Spleen (tissue), 11 donors: ENCODE data around the gene FCHO1. TPM values are rescaled to one million over a fixed set of nuclear protein-coding genes. Genes with fewer than 3 reads are reported as not detected.
A peak's percentile ranks its signal among the peaks of the same experiment; 100 is the strongest.

ENCODE experiments used
- DNase-seq: peaks from one replicate; pipeline ENCODE4 v3.0.0-alpha.2; 2020
- H3K27ac ChIP-seq, 8 donors: fragments of 200-600 bp; sonication (generic) in 7 of 8; 1 replicate in 4 of 8; 2 replicates in 4 of 8; pipeline versions ENCODE4 v1.5.0 to v1.8.0; 2016 to 2021; ENCODE audit warnings: inconsistent platforms in 4 of 8, mild to moderate bottlenecking in 4 of 8, moderate library complexity in 1 of 8
- H3K27me3 ChIP-seq, 7 donors: fragments of 200-600 bp; sonication (generic) in 6 of 7; replicated peaks in 1 of 7; 1 replicate in 4 of 7; 2 replicates in 3 of 7; pipeline versions ENCODE4 v1.5.0 to v1.8.0; 2016 to 2021; ENCODE audit warnings: inconsistent platforms in 3 of 7, mild to moderate bottlenecking in 1 of 7
- H3K36me3 ChIP-seq, 6 donors: fragments of 200-600 bp; sonication (generic) in 5 of 6; 1 replicate in 4 of 6; 2 replicates in 2 of 6; pipeline versions ENCODE4 v1.5.0 to v1.8.0; 2016 to 2021; ENCODE audit warnings: inconsistent platforms in 2 of 6
- H3K4me1 ChIP-seq, 6 donors: fragments of 200-600 bp; sonication (generic) in 5 of 6; 1 replicate in 3 of 6; 2 replicates in 3 of 6; pipeline versions ENCODE4 v1.5.0 to v1.8.0; 2016 to 2021; ENCODE audit warnings: inconsistent platforms in 3 of 6
- H3K4me3 ChIP-seq, 8 donors: fragments of 200-600 bp; sonication (generic) in 7 of 8; 1 replicate in 4 of 8; 2 replicates in 4 of 8; pipeline versions ENCODE4 v1.5.0 to v1.8.0; 2016 to 2021; ENCODE audit warnings: inconsistent platforms in 4 of 8, mild to moderate bottlenecking in 4 of 8, moderate library complexity in 2 of 8
- H3K9me3 ChIP-seq, 8 donors: fragments of 200-600 bp; sonication (generic) in 7 of 8; 1 replicate in 4 of 8; 2 replicates in 4 of 8; pipeline versions ENCODE4 v1.5.0 to v1.8.0; 2016 to 2021; ENCODE audit warnings: inconsistent platforms in 4 of 8
- POLR2A ChIP-seq, 3 donors: fragments of 450-650 bp; IDR thresholded peaks; one replicate each; pipeline ENCODE4 v1.5.1; 2017; ENCODE audit warnings: antibody characterized with exemption in 3 of 3, mild to moderate bottlenecking in 1 of 3
- POLR2AphosphoS5 ChIP-seq, 3 donors: sonication (generic); formaldehyde crosslinking; IDR thresholded peaks; one replicate each; pipeline ENCODE4 v1.5.1; 2017; ENCODE audit warnings: antibody characterized with exemption in 3 of 3
- WGBS, 5 donors: extraction: QIAGEN DNeasy Blood & Tissue Kit in 3 of 5; methylation state at CpG; one replicate each; pipeline versions ENCODE4 v1.1.5 to v1.1.7; 2013 to 2018; 5-methylcytosine and 5-hydroxymethylcytosine counted together
- intact Hi-C: fragments of 100-400 bp; cut with DNase I; formaldehyde crosslinking; loops from one replicate; pipeline ENCODE4 v1.15.0; 2023; ENCODE audit warnings: low total_unique reads
- polyA plus RNA-seq, 3 donors: library from polyadenylated mRNA; stranded (reverse); fragments of 200-250 nt; gene quantifications; one replicate each; pipeline ENCODE4 v1.2.1, GENCODE V29; 2013
- total RNA-seq, 7 donors: library from RNA; depleted of rRNA in 3 of 7; stranded (reverse); fragments of >200 nt in 3 of 7; fragmentation: NEBNext Ultra II Directional in 4 of 7; extraction: Animal tissue kit (Norgen Biotek cat#: 25700) in 4 of 7; gene quantifications; one replicate each; pipeline versions ENCODE4 v1.1.0 to v1.2.1, GENCODE V29; 2016 to 2021
- TF ChIP-seq, protein P1 (sequence below), 11 experiments: fragments of 200-600 bp in 7 of 11; fragments of 450-650 bp in 4 of 11; sonication (generic) in 4 of 11; IDR thresholded peaks in 8 of 11; conservative IDR thresholded peaks in 3 of 11; 1 replicate in 7 of 11; 2 replicates in 4 of 11; pipeline versions ENCODE4 v1.4.0 to v1.8.0; 2016 to 2021; ENCODE audit warnings: antibody characterized with exemption in 11 of 11, inconsistent platforms in 4 of 11, mild to moderate bottlenecking in 1 of 11
- donor health status: healthy with polysubstance abuse.
- donor health status: DM: no; HTN: no; CAD: no; lungs with moderate emphysema.
- donor health status: DM: no; HTN: no; CAD: no.
- donor health status: Bipolar disorder and iron deficiency.
- donor health status: healthy.
- donor health status: DM: no; HTN: no; CAD: no.
- donor health status: DM: yes; HTN: yes; CAD: no.

The FCHO1 gene
- total and polyA plus RNA-seq, 10 donors: 11.3 to 48.3 (median 25.2) TPM

DNA sequence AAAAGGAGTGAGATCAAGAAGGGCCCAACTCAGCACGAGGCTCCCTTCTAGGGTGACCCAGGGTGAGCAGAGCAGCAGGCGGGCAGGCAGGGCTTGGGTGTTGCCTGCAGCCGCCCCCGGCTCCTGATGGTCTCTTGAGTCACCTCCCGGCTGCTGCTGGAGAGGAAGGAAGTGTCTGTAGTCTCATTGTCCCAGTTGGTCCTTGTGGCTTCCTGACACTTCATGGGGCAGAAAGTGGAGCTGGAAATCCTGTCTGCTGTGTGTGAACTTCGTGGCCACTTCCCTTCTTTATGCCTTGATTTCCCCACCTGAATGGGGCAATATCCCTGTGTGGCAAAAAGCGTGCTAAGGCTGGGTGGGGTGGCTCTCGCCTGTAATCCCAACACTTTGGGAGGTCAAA lies 29.5 kb upstream of the FCHO1 start:
- 16 to 40% (median 26%) methylated on average over 4 to 8 of the region's 8 CpGs for WGBS, 5 donors
- TF ChIP-seq POLR2AphosphoS5 (IDR thresholded peaks at IDR 0.05): peak; percentile 63 to 75 (median 75)
- no peak for TF ChIP-seq POLR2A (IDR thresholded peaks at IDR 0.05)
- Histone ChIP-seq H3K27ac (peak overlapping the region in 5 of 8 donors; percentile 20 to 90 (median 86)), H3K36me3 (peaks cover 0 to 49% (median 35%) of the 10 kb centered on the region in 6 donors), H3K4me1 (peaks cover 37 to 73% (median 60%) of the 10 kb centered on the region in 6 donors), H3K27me3 (no peaks in the 10 kb centered on the region), H3K4me3 (peak overlapping the region in 2 of 8 donors; percentile 88 to 98), H3K9me3 (no peaks in the 10 kb centered on the region)
- intact Hi-C loops: no loop called here
- no peak for DNase-seq

DNA sequence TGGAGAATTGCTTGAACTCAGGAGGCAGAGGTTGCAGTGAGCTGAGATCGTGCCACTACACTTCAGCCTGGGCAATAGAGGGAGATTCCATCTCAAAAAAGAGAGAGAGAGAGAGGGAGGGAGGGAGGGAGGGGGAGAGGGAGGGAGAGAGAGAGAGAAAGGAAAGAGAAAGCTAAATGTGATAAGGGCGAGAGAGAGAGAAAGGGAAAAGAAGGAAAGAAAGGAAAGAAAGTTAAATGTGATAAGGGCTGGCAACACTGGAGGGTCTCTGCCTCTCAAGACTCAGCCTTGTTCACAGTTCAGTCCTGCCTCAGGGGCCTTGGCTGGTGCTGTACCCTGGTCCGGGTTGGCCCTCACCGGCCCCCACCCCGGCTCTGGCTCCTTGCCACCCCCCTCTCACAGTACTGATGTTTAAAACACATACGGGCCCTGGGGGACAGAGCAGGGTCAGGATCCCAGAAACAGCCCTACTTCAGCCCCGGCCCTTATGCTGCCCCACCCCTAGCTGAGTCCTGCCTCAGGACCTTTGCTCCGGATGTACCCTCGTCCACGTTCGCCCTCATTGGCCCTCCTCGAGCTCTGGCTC lies 28.5 kb upstream of the FCHO1 start:
- Histone ChIP-seq H3K27me3 (no peaks in the 10 kb centered on the region), H3K9me3 (no peaks in the 10 kb centered on the region), H3K36me3 (peaks cover 0 to 58% (median 44%) of the 10 kb centered on the region in 6 donors), H3K4me3 (no peak overlapping the region), H3K27ac (peak overlapping the region in 2 of 8 donors; percentile 21 to 88), H3K4me1 (peaks cover 34 to 66% (median 50%) of the 10 kb centered on the region in 6 donors)
- no peak for DNase-seq
- intact Hi-C loops: no loop called here
- WGBS, 5 donors: 81 to 93% (median 86%) methylated on average over 12 of the region's 12 CpGs
- TF ChIP-seq POLR2AphosphoS5 (IDR thresholded peaks at IDR 0.05): no peak

DNA sequence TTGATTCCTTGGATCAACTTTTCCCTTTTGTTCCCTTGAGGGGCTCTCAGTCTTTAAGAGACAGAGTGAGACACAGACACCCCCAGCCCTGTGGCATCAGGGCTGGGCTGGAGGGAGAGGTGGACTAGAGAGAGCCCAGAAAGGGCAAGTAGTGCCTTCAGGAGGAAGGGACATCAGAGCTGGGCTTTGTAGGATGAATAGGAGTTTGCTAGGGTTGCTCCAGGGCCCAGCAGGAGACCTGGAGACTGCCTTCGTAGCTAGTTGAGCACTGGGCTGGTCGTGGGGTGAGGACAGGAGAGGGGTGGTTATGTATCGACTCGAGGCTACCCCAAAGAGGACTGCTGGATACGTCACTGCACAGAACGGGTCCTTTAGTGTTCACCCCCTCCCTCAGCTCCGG lies 26.6 kb upstream of the FCHO1 start:
- WGBS, 5 donors: 92 to 100% (median 97%) methylated on average over 5 to 7 of the region's 7 CpGs
- H3K27me3 ChIP-seq: no peaks in the 10 kb centered on the region

DNA sequence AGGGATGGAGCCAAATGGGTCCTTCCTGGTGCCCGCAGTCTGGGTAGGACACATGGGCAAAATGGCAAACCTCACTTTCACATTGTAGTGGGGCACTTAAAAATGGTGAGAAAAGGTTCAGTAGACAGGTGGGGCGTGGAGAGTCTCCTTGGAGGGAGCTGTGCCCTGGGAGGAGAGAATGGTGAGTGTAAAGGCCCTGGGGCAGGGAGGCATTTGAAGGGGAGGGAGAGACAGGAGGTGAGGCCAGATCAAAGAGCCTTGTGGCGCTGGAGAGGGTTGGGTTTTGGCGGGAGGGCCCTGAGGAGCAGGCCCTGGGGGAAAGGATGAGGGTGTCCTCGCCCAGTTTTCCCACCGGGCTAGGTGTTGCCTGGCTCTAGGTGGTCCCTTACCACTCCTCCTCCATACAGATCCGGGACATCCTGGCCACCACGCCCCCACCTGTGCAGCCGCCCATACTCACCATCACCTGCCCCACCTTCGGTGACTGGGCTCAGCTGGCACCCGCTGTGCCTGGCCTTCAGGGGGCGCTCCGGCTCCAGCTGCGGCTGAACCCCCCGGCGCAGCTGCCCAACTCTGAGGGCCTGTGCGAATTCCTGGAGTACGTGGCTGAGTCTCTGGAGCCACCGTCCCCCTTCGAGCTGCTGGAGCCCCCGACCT lies 25.7 kb upstream of the FCHO1 start:
- WGBS, 5 donors: 92 to 95% (median 93%) methylated on average over 9 to 21 of the region's 21 CpGs
- Histone ChIP-seq H3K9me3 (no peaks in the 10 kb centered on the region), H3K27me3 (no peaks in the 10 kb centered on the region), H3K4me3 (no peak overlapping the region), H3K4me1 (peaks cover 18 to 68% (median 30%) of the 10 kb centered on the region in 6 donors), H3K27ac (no peak overlapping the region), H3K36me3 (peaks cover 0 to 86% (median 68%) of the 10 kb centered on the region in 6 donors)
- TF ChIP-seq POLR2AphosphoS5 (IDR thresholded peaks at IDR 0.05): peak in 1 of 3 donors; percentile 29
- no peak for TF ChIP-seq POLR2A (IDR thresholded peaks at IDR 0.05)
- TF ChIP-seq, protein P1, sequence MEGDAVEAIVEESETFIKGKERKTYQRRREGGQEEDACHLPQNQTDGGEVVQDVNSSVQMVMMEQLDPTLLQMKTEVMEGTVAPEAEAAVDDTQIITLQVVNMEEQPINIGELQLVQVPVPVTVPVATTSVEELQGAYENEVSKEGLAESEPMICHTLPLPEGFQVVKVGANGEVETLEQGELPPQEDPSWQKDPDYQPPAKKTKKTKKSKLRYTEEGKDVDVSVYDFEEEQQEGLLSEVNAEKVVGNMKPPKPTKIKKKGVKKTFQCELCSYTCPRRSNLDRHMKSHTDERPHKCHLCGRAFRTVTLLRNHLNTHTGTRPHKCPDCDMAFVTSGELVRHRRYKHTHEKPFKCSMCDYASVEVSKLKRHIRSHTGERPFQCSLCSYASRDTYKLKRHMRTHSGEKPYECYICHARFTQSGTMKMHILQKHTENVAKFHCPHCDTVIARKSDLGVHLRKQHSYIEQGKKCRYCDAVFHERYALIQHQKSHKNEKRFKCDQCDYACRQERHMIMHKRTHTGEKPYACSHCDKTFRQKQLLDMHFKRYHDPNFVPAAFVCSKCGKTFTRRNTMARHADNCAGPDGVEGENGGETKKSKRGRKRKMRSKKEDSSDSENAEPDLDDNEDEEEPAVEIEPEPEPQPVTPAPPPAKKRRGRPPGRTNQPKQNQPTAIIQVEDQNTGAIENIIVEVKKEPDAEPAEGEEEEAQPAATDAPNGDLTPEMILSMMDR (IDR thresholded peaks at IDR 0.05 in 8 of 11, conservative IDR thresholded peaks at IDR 0.05 in 3 of 11): peak in 7 of 11 experiments; percentile 5 to 55 (median 23)
- intact Hi-C loops: no loop called here
- DNase-seq: no peak

More for the DNA sequence above, 26.6 kb upstream of the FCHO1 start:
- Histone ChIP-seq H3K36me3 (peaks cover 0 to 77% (median 62%) of the 10 kb centered on the region in 6 donors), H3K4me3 (no peak overlapping the region), H3K4me1 (peaks cover 24 to 68% (median 39%) of the 10 kb centered on the region in 6 donors), H3K27ac (no peak overlapping the region), H3K9me3 (no peaks in the 10 kb centered on the region)
- no peak for DNase-seq
- no peak for TF ChIP-seq POLR2A (IDR thresholded peaks at IDR 0.05)
- TF ChIP-seq, protein P1 (IDR thresholded peaks at IDR 0.05 in 8 of 11, conservative IDR thresholded peaks at IDR 0.05 in 3 of 11): no peak
- no peak for TF ChIP-seq POLR2AphosphoS5 (IDR thresholded peaks at IDR 0.05)
- intact Hi-C loops: no loop called here

DNA sequence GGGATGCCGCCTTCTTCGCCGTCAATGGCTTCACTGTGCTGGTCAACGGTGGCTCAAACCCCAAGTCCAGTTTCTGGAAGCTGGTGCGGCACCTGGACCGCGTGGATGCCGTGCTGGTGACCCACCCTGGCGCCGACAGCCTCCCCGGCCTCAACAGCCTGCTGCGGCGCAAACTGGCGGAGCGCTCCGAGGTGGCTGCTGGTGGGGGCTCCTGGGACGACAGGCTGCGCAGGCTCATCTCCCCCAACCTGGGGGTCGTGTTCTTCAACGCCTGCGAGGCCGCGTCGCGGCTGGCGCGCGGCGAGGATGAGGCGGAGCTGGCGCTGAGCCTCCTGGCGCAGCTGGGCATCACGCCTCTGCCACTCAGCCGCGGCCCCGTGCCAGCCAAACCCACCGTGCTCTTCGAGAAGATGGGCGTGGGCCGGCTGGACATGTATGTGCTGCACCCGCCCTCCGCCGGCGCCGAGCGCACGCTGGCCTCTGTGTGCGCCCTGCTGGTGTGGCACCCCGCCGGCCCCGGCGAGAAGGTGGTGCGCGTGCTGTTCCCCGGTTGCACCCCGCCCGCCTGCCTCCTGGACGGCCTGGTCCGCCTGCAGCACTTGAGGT lies 25.0 kb upstream of the FCHO1 start:
- peaks cover 0 to 93% (median 70%) of the 10 kb centered on the region in 6 donors for H3K36me3 ChIP-seq
- TF ChIP-seq POLR2A (IDR thresholded peaks at IDR 0.05) (no peak), POLR2AphosphoS5 (IDR thresholded peaks at IDR 0.05) (peak in 1 of 3 donors; percentile 5)
- TF ChIP-seq, protein P1 (IDR thresholded peaks at IDR 0.05 in 8 of 11, conservative IDR thresholded peaks at IDR 0.05 in 3 of 11): no peak
- intact Hi-C loops: no loop called here

More for the DNA sequence above, 25.0 kb upstream of the FCHO1 start:
- no peaks in the 10 kb centered on the region for H3K27me3 ChIP-seq
- H3K4me3 ChIP-seq: no peak overlapping the region
- no peaks in the 10 kb centered on the region for H3K9me3 ChIP-seq
- no peak for DNase-seq
- H3K4me1 ChIP-seq: peaks cover 11 to 68% (median 25%) of the 10 kb centered on the region in 6 donors
- H3K27ac ChIP-seq: no peak overlapping the region
- 73 to 98% (median 95%) methylated on average over 2 to 59 of the region's 59 CpGs for WGBS, 5 donors
